HG03342 (cell line): ENCODE measurements around the gene CHRNB1.
"Not testable (repeated sequence)": the region's sequence is repeated elsewhere in the genome, so short reads cannot be mapped to it uniquely, and the experiment has no call there.

ENCODE experiments used
- ATAC-seq: cut with Tn5 transposase; IDR thresholded peaks from one replicate; pipeline ENCODE4 v1.9.1; 2021; ENCODE audit warnings: mild to moderate bottlenecking, moderate library complexity; ENCODE audit not compliant: unreplicated experiment

Gene CHRNB1

DNA sequence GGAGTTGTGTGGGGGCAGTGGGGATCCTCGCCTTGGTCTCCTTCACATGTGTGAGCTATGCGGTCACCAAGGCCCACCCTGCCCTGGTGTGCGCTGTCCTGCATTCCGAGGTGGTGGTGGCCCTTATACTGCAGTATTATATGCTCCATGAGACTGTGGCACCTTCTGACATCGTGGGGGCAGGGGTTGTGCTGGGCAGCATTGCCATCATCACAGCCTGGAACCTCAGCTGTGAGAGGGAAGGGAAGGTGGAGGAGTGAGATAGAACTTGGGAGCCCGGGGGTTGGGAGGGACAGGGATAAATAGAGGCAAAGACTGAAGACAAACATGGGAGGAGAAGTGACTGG is 37.9 kb downstream of the CHRNB1 start:
- ATAC-seq = not testable (repeated sequence)

DNA sequence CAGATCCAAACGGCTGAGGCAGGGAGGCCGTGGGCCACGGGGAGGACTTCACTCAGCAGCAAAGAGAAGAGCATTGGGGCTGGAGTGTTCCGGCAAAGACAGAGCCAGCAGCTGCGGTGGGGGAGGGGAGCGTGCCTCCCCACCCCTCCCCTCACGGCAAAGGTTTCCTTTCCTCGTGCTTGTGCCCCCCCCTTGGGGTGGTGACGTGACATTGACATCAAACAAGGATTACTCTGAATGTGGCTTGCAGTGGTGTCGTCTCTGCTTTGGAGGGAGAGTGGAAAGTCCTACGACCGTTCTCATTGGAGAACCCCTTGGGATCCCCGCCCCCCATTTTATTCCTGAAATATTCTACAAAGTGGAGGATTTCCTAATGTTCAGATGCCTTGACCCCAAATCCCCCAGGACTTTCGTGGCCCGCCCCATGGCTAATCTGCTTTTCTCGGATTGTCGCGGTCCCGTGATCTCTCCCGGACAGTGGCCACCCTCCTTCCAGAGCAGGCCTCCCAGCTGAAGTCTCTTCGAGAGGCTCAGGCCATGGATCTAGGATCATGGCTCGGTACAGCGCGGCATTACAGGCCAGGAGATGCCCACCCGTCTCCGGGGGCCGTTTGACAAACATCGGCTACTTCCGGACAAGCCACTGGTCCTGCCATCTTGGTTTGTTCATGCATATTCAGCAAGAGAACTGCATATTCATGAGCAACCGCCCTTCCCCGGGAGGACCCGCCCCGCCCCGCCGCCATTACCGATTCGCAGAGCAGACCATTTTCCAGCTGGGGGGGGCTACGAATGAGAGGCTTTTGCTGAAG is 38.6 kb downstream of the CHRNB1 start:
- ATAC-seq = peak; percentile 37

DNA sequence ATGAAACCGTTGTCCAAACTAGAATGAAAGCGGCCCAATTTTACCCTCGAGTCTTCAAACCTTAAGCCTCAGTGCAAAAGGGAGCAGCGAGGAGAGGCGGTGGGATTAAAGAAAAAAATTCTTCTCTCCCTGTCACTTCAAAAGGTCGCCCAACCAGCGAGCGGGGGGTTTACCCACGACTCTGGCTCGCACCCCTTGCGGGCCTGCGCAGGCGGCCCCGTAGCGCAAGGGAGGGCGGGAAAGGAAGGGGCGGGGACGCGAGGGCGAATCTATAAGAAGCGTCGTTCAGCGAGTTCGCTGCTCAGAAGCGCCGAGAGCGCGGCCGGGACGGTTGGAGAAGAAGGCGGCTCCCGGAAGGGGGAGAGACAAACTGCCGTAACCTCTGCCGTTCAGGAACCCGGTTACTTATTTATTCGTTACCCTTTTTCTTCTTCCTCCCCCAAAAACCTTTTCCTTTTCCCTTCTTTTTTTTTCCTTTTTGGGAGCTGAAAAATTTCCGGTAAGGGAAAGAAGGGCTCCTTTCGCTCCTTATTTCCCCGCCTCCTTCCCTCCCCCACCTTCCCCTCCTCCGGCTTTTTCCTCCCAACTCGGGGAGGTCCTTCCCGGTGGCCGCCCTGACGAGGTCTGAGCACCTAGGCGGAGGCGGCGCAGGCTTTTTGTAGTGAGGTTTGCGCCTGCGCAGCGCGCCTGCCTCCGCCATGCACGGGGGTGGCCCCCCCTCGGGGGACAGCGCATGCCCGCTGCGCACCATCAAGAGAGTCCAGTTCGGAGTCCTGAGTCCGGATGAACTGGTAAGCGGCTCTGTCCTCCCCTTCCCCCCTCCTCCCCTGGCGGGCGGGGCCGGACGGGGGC is 39.4 kb downstream of the CHRNB1 start, which contains the start of gene POLR2A:
POLR2A (plus strand) TSS at position 300 of the 852 bp plus-strand sequence.
- ATAC-seq = peak; percentile 58

DNA sequence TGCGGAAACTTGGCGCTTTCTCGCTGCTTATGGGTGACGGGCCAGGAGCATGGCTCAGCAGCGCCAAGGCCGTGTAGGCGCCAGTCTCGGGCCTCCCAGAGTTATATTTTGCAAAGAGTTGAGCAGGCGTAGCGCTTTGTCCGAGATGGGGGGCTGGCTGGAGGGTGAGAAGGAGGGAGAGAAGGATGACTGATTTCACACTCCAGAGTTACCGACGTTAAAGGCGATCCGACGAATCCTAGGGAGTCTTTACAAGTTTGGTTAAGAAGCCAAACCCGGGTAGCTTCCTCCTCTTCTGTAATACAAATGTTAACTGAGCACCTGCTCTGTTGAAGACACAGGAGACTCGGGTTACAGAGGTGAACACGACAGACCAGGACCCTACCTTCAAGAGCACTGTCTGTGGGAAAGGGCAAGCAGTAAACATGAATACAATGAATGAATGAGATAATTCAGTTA is 40.1 kb downstream of the CHRNB1 start:
- ATAC-seq = no peak

DNA sequence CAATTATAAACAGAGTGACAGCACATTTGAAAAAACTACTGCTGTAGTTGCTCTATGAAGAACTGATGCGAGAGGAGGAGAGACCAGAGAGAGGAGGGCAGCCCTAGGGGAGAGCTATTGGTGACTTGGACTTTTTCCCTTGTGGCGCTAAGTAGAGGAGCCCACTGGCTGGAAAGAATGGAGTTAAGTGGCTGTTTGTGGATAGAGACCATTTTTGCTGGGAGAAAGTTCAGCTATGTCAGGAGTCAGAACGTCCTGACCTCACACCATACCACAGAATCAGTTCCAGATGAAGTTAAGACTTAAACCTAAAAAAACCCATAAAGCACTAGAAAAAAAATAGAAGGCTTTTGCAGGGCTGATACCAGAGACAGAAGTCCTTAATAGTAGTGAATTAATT is 41.3 kb downstream of the CHRNB1 start:
- ATAC-seq = no peak

DNA sequence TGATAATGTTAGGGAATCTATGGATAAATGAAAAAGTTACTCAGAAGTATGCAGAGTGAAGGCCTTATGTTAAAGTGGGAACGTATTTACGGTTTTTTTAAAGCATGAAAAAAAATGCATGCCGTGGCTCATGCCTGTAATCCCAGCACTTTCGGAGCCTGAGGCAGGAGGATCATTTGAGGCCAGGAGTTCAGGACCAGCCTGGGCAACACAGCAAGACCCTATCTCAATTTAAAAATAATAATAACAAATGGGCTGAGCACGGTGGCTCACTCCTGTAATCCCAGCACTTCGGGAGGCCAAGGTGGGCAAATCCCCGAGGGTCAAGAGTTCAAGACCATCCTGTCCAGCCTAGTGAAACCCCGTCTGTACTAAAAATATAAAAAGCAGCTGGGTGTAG is 45.3 kb downstream of the CHRNB1 start:
- ATAC-seq = no peak

DNA sequence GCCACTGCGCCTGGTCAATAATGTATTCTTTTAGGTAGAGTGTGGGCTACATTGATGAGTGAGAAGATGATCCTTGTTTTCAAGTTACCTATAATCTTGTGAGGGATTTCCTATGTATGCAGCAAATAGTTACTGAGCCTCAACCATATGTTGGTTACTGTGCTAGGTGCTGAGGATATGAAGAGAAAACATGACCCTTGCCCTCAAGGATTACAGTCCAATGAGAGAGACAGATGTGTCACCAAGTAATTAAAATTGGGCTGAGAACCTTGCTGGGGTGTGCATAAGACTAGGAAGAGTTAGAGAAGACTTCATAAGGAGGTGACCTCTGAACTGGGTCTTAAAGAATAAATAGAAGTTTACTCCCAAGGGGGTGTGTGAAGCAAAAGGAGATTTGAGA is 46.7 kb downstream of the CHRNB1 start:
- ATAC-seq = no peak

DNA sequence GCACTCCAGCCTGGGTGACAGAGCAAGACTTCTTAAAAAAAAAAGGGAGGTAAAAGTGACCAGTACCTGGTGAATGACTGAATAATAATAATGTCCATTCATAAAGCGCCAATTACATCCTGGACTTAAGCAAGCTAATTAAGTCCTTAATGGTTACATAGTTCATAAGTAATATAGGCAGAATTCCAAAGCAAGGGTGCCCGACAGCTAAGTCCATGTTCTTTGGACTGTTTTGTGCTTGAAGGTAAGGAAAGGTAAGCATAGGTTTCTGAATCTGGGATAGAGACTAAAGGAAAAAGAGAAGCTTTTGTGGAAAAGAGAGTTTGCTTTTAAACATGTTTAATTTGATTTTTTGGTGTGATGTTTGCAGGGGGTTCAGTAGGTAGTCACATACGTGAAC is 49.1 kb downstream of the CHRNB1 start:
- ATAC-seq = no peak

DNA sequence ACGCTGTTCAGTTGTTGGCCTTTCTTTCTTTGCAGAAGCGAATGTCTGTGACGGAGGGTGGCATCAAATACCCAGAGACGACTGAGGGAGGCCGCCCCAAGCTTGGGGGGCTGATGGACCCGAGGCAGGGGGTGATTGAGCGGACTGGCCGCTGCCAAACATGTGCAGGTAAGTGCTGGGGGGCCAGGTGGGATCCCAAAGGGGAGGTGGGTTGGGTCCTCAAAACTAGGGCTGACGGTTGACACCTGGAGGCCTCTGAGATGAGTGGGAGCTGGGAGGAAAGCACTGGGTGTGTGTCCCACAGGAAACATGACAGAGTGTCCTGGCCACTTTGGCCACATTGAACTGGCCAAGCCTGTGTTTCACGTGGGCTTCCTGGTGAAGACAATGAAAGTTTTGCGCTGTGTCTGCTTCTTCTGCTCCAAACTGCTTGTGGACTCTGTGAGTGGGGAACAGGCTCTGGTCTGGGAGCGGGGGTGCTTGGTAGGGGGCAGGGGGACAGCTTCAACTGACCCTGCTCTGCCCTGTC is 51.1 kb downstream of the CHRNB1 start:
- ATAC-seq = no peak

DNA sequence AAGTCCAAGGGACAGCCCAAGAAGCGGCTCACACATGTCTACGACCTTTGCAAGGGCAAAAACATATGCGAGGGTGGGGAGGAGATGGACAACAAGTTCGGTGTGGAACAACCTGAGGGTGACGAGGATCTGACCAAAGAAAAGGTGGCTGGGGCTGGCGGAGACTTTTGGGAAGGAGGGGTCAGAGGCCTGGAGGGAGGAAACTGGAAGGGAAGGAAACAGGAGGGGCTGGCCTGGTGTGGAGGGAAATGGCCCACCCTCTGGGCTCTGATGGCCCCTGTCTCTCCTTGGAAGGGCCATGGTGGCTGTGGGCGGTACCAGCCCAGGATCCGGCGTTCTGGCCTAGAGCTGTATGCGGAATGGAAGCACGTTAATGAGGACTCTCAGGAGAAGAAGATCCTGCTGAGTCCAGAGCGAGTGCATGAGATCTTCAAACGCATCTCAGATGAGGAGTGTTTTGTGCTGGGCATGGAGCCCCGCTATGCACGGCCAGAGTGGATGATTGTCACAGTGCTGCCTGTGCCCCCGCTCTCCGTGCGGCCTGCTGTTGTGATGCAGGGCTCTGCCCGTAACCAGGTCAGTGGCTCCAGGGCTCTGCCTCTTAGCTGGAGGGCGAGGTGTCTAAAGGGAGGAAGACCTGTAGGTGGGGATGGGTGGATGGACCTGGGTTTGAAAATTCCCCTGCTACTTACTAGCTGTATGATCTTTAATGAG is 51.8 kb downstream of the CHRNB1 start:
- no peak for ATAC-seq

DNA sequence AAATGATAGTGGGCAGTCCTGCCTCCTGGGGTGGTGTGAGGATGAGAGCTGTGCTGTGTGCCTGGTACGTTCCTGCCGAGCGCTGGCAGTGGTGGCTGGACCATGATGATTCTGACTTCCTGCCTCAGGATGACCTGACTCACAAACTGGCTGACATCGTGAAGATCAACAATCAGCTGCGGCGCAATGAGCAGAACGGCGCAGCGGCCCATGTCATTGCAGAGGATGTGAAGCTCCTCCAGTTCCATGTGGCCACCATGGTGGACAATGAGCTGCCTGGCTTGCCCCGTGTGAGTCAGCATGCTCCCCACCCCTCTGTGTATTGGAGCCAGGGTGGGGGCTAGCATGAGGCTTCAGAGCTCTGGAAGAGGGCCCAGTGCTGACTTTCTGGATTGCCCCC is 52.4 kb downstream of the CHRNB1 start:
- no peak for ATAC-seq

DNA sequence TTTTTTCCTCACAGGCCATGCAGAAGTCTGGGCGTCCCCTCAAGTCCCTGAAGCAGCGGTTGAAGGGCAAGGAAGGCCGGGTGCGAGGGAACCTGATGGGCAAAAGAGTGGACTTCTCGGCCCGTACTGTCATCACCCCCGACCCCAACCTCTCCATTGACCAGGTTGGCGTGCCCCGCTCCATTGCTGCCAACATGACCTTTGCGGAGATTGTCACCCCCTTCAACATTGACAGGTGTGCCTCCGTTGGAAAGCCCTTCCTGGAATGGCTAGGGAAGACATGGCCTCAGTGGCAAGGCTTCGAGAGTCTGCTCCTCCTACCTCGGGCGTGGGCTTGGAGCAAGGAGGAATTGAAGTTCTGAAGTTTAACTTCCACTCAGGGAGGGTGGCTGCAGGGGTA is 52.8 kb downstream of the CHRNB1 start:
- ATAC-seq = no peak

DNA sequence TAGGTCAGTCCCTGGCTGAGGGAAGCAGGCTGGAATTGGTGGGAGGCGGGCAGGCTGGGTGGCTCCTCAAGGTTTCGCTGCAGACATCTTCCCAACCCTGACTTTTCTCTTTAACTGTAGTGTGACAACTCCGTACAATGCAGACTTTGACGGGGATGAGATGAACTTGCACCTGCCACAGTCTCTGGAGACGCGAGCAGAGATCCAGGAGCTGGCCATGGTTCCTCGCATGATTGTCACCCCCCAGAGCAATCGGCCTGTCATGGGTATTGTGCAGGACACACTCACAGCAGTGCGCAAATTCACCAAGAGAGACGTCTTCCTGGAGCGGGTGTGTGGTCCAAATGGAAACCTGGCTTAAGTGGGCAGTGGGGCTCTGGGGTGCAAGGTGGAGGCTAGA is 54.3 kb downstream of the CHRNB1 start:
- ATAC-seq = no peak

DNA sequence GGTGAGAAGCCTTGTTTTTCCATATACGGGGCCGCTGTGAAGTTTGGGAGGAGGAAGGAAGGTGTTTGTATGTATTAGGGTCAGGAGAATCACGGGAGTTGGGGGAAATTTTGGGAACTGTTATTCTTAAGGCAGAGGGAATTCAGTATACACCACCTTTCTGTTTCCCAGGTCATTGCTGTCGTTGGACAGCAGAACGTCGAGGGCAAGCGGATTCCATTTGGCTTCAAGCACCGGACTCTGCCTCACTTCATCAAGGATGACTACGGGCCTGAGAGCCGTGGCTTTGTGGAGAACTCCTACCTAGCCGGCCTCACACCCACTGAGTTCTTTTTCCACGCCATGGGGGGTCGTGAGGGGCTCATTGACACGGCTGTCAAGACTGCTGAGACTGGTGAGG is 56.9 kb downstream of the CHRNB1 start:
- ATAC-seq = no peak

DNA sequence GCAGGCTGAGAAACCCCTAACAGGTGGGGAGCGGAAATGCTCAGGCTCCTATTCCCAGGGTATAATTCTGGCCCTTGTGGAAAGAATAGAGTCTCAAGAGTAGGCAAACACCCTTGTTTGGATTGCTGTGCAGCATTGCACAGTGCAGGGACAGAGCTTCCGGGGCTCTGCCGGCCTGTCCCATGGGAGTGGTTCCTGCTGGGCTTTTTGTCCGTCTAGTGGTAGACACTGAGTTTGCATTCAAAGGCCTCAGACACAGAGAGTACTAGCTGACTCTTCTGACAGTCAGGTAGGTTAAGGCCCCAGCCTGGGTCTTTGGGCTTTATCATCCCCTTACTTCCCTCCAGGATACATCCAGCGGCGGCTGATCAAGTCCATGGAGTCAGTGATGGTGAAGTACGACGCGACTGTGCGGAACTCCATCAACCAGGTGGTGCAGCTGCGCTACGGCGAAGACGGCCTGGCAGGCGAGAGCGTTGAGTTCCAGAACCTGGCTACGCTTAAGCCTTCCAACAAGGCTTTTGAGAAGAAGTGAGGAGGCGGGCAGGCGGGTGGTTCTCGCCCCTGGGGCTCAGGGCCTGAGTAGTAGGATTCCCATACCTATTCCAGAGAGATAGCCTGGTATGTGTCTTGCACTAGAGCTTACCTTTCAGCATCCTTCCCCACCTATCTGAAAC is 57.4 kb downstream of the CHRNB1 start:
- ATAC-seq = no peak

DNA sequence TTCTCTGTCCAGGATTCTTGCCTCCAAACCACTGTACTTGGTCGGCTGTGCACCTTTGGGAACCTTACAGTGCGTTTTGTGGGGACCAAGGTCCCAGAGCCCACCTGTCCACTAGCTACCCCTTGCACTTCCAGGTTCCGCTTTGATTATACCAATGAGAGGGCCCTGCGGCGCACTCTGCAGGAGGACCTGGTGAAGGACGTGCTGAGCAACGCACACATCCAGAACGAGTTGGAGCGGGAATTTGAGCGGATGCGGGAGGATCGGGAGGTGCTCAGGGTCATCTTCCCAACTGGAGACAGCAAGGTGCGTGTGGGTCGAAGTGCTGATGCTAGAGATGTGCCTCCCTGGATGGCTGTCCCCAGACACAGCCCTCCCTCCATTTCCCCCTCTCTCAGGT is 58.1 kb downstream of the CHRNB1 start:
- ATAC-seq = no peak

DNA sequence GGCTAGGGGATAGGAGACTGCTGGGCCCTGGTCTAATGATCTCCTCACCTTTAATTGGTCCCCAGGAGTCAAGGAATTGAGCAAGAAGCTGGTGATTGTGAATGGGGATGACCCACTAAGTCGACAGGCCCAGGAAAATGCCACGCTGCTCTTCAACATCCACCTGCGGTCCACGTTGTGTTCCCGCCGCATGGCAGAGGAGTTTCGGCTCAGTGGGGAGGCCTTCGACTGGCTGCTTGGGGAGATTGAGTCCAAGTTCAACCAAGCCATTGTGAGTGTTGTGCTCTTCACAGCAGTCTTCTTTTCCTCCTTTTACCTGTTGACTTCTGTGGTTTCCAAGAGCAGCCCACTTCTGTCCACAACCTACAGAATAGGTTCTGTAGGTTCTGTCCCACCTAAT is 58.7 kb downstream of the CHRNB1 start:
- no peak for ATAC-seq
